ENCODE measurements around the gene SERPINB7. TPM values are rescaled to one million over a fixed set of nuclear protein-coding genes. Genes with fewer than 3 reads are reported as not detected.
A peak's percentile ranks its signal among the peaks of the same experiment; 100 is the strongest.

SERPINB7 gene
- polyA plus RNA-seq, 1 of the 3 experiments (the other 2 are of a cell fraction) = 99.5 TPM

GRCh38 chr18:63832470-63832869 lies 57.3 kb downstream of the SERPINB7 start:
- Histone ChIP-seq H3K9ac (no peak overlapping the region), H3K36me3 (replicated peaks in 1 of 2; ENCODE audit: control insufficient read depth in 1 of 2, insufficient read depth in 2 of 2, low read length in 1 of 2) (no peaks in the 10 kb centered on the region), H3K4me2 (no peak overlapping the region), H3K9me3 (no peaks in the 10 kb centered on the region), H3F3A (replicated peaks; ENCODE audit: insufficient read depth) (peaks cover 35% of the 10 kb centered on the region), H3K27me3 (ENCODE audit: insufficient read depth) (no peaks in the 10 kb centered on the region), H3K4me3 (ENCODE audit: low read depth in 2 of 2, low read length in 1 of 2) (no peak overlapping the region), H3K9me2 (no peaks in the 10 kb centered on the region), H3K4me1 (ENCODE audit: control insufficient read depth in 1 of 2, insufficient read depth in 2 of 2, low read depth in 1 of 2, low read length in 1 of 2) (peaks cover 0 to 31% of the 10 kb centered on the region in 2 experiments; a peak in 3 of 4 replicates), H3K79me2 (ENCODE audit: insufficient read depth) (no peaks in the 10 kb centered on the region), H2AFZ (ENCODE audit: low read depth) (peak overlapping the region; percentile 64; the same call in 1 of the 2 replicates), H3K27ac (ENCODE audit: low read depth in 2 of 2, low read length in 1 of 2) (peak overlapping the region; percentile 65 to 83), H4K20me1 (ENCODE audit: insufficient read depth) (no peaks in the 10 kb centered on the region)
- ChIA-PET CTCF (no interaction called here), POLR2A (no interaction called here)
- WGBS (ENCODE audit: low lambda C conversion rate) = 4% methylated on average over 1 of the region's 1 CpG
- no peak for DNase-seq
- TF ChIP-seq RXRA (IDR thresholded peaks at IDR 0.05; ENCODE audit: borderline replicate concordance, low read depth) (peak; percentile 54; the same call in 1 of the 2 replicates), JUND (IDR thresholded peaks at IDR 0.05) (peak; percentile 81), CHD2 (IDR thresholded peaks at IDR 0.05; ENCODE audit: low read length, partially characterized antibody) (no peak), MEF2A (IDR thresholded peaks at IDR 0.05; ENCODE audit: borderline replicate concordance, low read depth) (no peak), MXI1 (IDR thresholded peaks at IDR 0.05; ENCODE audit: low read depth, low read length) (no peak), RAD21 (IDR thresholded peaks at IDR 0.05; ENCODE audit: low read length) (no peak), GABPA (IDR thresholded peaks at IDR 0.05; ENCODE audit: low read depth) (no peak), NFIC (IDR thresholded peaks at IDR 0.05; ENCODE audit: borderline replicate concordance) (peak; percentile 52; the same call in 1 of the 2 replicates), USF1 (IDR thresholded peaks at IDR 0.05; ENCODE audit: borderline replicate concordance, low read depth) (no peak), TCF12 (IDR thresholded peaks at IDR 0.05) (peak; percentile 96), ELF1 (IDR thresholded peaks at IDR 0.05) (no peak), TAF1 (IDR thresholded peaks at IDR 0.05; ENCODE audit: borderline replicate concordance, low read depth, low read length) (no peak), USF2 (IDR thresholded peaks at IDR 0.05; ENCODE audit: borderline replicate concordance, low read depth, low read length) (no peak), YY1 (IDR thresholded peaks at IDR 0.05; ENCODE audit: low read depth) (no peak), TEAD4 (IDR thresholded peaks at IDR 0.05; ENCODE audit: borderline replicate concordance, insufficient read depth) (peak; percentile 91), CTCF (IDR thresholded peaks at IDR 0.05) (no peak), NRF1 (IDR thresholded peaks at IDR 0.05; ENCODE audit: low read depth, low read length) (no peak), GATA2 (CRISPR knock-in tag; IDR thresholded peaks at IDR 0.05) (no peak), FOXJ3 (CRISPR knock-in tag; IDR thresholded peaks at IDR 0.05) (no peak), FOXM1 (IDR thresholded peaks at IDR 0.05; ENCODE audit: low read depth) (peak; percentile 72), MAX (IDR thresholded peaks at IDR 0.05; ENCODE audit: low read depth) (peak; percentile 77), IRF3 (IDR thresholded peaks at IDR 0.05; ENCODE audit: low read depth, low read length) (no peak), RCOR1 (IDR thresholded peaks at IDR 0.05; ENCODE audit: low read length) (no peak), EZH2phosphoT487 (IDR thresholded peaks at IDR 0.05; ENCODE audit: borderline replicate concordance, low read depth) (no peak), EP300 (IDR thresholded peaks at IDR 0.05; ENCODE audit: borderline replicate concordance in 1 of 2, low read depth in 1 of 2, low read length in 1 of 2) (peak in 1 of 2 experiments; percentile 92; a peak in 2 of 4 replicates), PBX3 (IDR thresholded peaks at IDR 0.05) (peak; percentile 75), FOSL2 (IDR thresholded peaks at IDR 0.05; ENCODE audit: borderline replicate concordance, low read depth) (peak; percentile 86), POLR2AphosphoS5 (IDR thresholded peaks at IDR 0.05; ENCODE audit: low read depth, low read length) (peak; percentile 69; the same call in 1 of the 2 replicates), SMC3 (IDR thresholded peaks at IDR 0.05; ENCODE audit: low read depth, low read length) (no peak)

Measured in SK-N-SH (cell line).